Astrocyte (in vitro differentiated cells and primary cell): Measurements from ENCODE around the gene PODXL. TPM values are rescaled to one million over a fixed set of nuclear protein-coding genes. Genes with fewer than 3 reads are reported as not detected.
"Not testable (repeated sequence)": the region's sequence is repeated elsewhere in the genome, so short reads cannot be mapped to it uniquely, and the experiment has no call there.

Experiments
- DNase-seq: peaks from one replicate; pipeline ENCODE4 v3.0.0-alpha.2; 2010; ENCODE audit warnings: low read depth
- FAIRE-seq: peaks from 2 replicates; lab custom pipeline; 2011; peaks lifted over from hg19 to GRCh38; lab: Jason Lieb, UNC
- H2AFZ ChIP-seq: 2 replicates; pipeline ENCODE4 v1.6.0; 2012; ENCODE audit warnings: low read depth, low read length, inconsistent platforms
- H3K27ac ChIP-seq: 2 replicates; pipeline ENCODE4 v1.5.1; 2011; ENCODE audit warnings: low read depth, low read length, inconsistent platforms
- H3K27me3 ChIP-seq: 2 replicates; pipeline ENCODE4 v1.6.0; 2011; ENCODE audit warnings: low read length, inconsistent platforms; ENCODE audit not compliant: insufficient read depth
- H3K36me3 ChIP-seq: 2 replicates; pipeline ENCODE4 v1.5.1; 2011; ENCODE audit warnings: low read length, inconsistent platforms; ENCODE audit not compliant: insufficient read depth
- H3K4me1 ChIP-seq: 2 replicates; pipeline ENCODE4 v1.5.1; 2011; ENCODE audit warnings: low read length, inconsistent platforms; ENCODE audit not compliant: insufficient read depth
- H3K4me2 ChIP-seq: 2 replicates; pipeline ENCODE4 v1.6.0; 2012; ENCODE audit warnings: low read length, inconsistent platforms
- H3K4me3 ChIP-seq: 2 replicates; pipeline ENCODE4 v1.5.1; 2011; ENCODE audit warnings: low read depth, mild to moderate bottlenecking, low read length, inconsistent platforms; ENCODE audit not compliant: insufficient read depth
- H3K79me2 ChIP-seq: 2 replicates; pipeline ENCODE4 v1.6.0; 2012; ENCODE audit warnings: mild to moderate bottlenecking, low read length, inconsistent platforms; ENCODE audit not compliant: insufficient read depth
- H3K9ac ChIP-seq: 2 replicates; pipeline ENCODE4 v1.6.0; 2012; ENCODE audit warnings: mild to moderate bottlenecking, low read length, inconsistent platforms
- H3K9me3 ChIP-seq: 2 replicates; pipeline ENCODE4 v1.5.1; 2012; ENCODE audit warnings: low read depth, mild to moderate bottlenecking, low read length, inconsistent platforms; ENCODE audit not compliant: insufficient read depth
- H4K20me1 ChIP-seq: 2 replicates; pipeline ENCODE4 v1.6.0; 2012; ENCODE audit warnings: low read length, inconsistent platforms; ENCODE audit not compliant: insufficient read depth
- H3K27ac Mint-ChIP-seq: one replicate; pipeline ENCODE4 v1.8.0; 2021; ENCODE audit warnings: mild to moderate bottlenecking, mixed read lengths; ENCODE audit not compliant: unreplicated experiment
- H3K27me3 Mint-ChIP-seq: one replicate; pipeline ENCODE4 v1.8.0; 2021; ENCODE audit warnings: low read depth, mixed read lengths; ENCODE audit not compliant: unreplicated experiment
- H3K36me3 Mint-ChIP-seq: one replicate; pipeline ENCODE4 v1.8.0; 2021; ENCODE audit warnings: low read depth, mixed read lengths; ENCODE audit not compliant: unreplicated experiment
- H3K4me1 Mint-ChIP-seq: one replicate; pipeline ENCODE4 v1.8.0; 2021; ENCODE audit warnings: low read depth, mixed read lengths; ENCODE audit not compliant: unreplicated experiment
- H3K4me3 Mint-ChIP-seq: one replicate; pipeline ENCODE4 v1.8.0; 2021; ENCODE audit warnings: mild to moderate bottlenecking, moderate library complexity, mixed read lengths; ENCODE audit not compliant: unreplicated experiment
- H3K9me3 Mint-ChIP-seq: one replicate; pipeline ENCODE4 v1.8.0; 2021; ENCODE audit warnings: mild to moderate bottlenecking, mixed read lengths; ENCODE audit not compliant: unreplicated experiment
- EZH2 ChIP-seq: IDR thresholded peaks from 2 replicates; pipeline ENCODE4 v1.6.1; 2012; ENCODE audit warnings: mild to moderate bottlenecking, low read length, inconsistent platforms; ENCODE audit not compliant: insufficient read depth
- total RNA-seq: library from RNA; stranded (reverse); gene quantifications from 2 replicates; pipeline ENCODE4 v1.2.1, GENCODE V29; 2021
- TF ChIP-seq, protein P1 (sequence below): IDR thresholded peaks from 2 replicates; pipeline ENCODE4 v1.5.1; 2011; ENCODE audit warnings: low read depth, mild to moderate bottlenecking, inconsistent platforms, low read length, moderate library complexity; ENCODE audit not compliant: insufficient read depth

The PODXL gene
- total RNA-seq, 1 donor from 2014 or later: 47.1 TPM

DNA sequence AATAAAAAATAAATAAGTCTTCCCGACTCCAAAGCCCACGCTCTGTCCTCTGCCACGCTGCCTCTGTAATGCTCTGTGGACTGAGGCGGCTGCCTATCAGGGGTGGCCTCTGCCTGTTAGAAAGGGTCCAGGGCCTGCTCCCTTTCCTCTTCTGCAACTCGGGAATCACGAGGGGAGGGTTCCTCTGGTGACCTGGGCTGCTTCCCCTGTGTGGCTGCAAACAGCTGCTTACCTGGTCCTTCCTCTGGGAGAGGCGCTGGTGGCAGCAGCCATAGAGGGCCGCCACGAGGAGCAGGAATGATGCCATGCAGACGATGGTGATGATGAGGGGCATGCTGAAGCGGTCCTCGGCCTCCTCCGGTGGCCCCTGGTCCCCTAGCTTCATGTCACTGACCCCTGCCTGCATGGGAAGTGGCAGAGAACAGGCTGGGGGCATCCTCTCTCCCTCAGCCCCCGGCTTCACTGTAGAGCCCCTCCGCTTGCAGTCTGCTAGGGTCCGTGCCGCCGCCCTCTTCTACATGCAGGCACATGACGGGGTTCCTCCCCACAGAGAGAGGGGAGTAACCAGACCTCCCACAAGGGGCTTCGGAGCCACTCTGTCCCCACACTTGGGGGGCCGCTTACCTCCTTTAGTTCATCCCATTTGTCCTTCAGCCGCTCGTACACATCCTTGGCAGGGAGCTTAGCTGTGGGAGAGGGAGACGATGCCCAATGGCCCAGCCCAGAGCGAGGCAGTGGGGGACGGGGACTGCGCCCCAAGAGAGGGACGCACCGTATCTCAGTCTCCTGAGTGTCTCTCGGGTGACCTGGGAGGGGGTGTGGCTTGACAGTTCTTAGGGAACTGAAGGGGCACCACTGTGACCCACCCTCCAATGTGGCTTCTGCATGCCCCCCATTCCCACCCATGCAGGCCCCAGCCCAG lies 50.5 kb downstream of the PODXL start:
- H3K79me2 ChIP-seq: no peaks in the 10 kb centered on the region
- H3K27ac Mint-ChIP-seq: no peak overlapping the region
- FAIRE-seq: no peak

DNA sequence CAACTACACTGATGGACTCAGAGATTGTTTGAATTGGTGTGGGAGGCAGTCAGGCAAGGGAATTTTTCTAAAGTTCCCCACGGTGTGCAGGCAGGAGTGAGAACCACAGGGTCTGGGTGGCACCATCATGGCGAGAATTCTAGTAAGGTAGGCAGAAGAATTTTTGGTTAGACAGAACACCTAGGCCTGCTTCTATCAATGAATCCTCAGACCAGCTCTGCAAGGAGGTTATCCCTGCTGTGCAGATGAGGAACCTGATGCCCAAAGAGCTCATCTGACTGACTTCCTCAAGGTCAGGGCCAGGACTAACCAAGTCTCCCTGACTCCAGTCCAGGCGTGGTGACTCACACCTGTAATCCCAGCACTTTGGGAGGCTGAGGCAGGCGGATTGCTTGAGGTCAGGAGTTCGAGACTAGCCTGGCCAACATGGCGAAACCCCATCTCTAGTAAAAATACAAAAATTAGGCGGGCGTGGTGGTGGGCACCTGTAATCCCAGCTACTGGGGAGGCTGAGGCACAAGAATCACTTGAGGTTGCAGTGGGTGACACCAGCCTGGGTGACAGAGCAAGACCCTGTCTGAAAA lies 51.3 kb downstream of the PODXL start:
- peaks cover 44% of the 10 kb centered on the region for H3K4me1 Mint-ChIP-seq
- FAIRE-seq: not testable (repeated sequence)

More for the DNA sequence above, 50.5 kb downstream of the PODXL start:
- no peak for DNase-seq
- no peaks in the 10 kb centered on the region for H3K9me3 ChIP-seq
- no peak overlapping the region for H3K4me3 ChIP-seq
- H3K27ac ChIP-seq: no peak overlapping the region
- no peak overlapping the region for H2AFZ ChIP-seq
- Mint-ChIP-seq H3K27me3 (no peaks in the 10 kb centered on the region), H3K4me1 (peaks cover 37% of the 10 kb centered on the region), H3K9me3 (no peaks in the 10 kb centered on the region), H3K36me3 (peaks cover 13% of the 10 kb centered on the region), H3K4me3 (no peak overlapping the region)
- TF ChIP-seq EZH2: no peak
- TF ChIP-seq, protein P1, sequence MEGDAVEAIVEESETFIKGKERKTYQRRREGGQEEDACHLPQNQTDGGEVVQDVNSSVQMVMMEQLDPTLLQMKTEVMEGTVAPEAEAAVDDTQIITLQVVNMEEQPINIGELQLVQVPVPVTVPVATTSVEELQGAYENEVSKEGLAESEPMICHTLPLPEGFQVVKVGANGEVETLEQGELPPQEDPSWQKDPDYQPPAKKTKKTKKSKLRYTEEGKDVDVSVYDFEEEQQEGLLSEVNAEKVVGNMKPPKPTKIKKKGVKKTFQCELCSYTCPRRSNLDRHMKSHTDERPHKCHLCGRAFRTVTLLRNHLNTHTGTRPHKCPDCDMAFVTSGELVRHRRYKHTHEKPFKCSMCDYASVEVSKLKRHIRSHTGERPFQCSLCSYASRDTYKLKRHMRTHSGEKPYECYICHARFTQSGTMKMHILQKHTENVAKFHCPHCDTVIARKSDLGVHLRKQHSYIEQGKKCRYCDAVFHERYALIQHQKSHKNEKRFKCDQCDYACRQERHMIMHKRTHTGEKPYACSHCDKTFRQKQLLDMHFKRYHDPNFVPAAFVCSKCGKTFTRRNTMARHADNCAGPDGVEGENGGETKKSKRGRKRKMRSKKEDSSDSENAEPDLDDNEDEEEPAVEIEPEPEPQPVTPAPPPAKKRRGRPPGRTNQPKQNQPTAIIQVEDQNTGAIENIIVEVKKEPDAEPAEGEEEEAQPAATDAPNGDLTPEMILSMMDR: no peak
- no peak overlapping the region for H3K9ac ChIP-seq
- no peak overlapping the region for H3K4me2 ChIP-seq
- peaks cover 21% of the 10 kb centered on the region for H3K4me1 ChIP-seq
- H3K36me3 ChIP-seq: no peaks in the 10 kb centered on the region
- no peaks in the 10 kb centered on the region for H3K27me3 ChIP-seq
- peaks cover 24% of the 10 kb centered on the region for H4K20me1 ChIP-seq

GRCh38 chr7:131504157-131504899 lies 52.1 kb downstream of the PODXL start:
- no peak overlapping the region for H3K4me3 Mint-ChIP-seq
- no peaks in the 10 kb centered on the region for H3K9me3 Mint-ChIP-seq
- peaks cover 10% of the 10 kb centered on the region for H3K36me3 Mint-ChIP-seq
- no peak for FAIRE-seq
- Histone ChIP-seq H3K4me1 (peaks cover 21% of the 10 kb centered on the region), H4K20me1 (peaks cover 24% of the 10 kb centered on the region), H3K9ac (no peak overlapping the region), H2AFZ (no peak overlapping the region), H3K4me3 (no peak overlapping the region), H3K4me2 (no peak overlapping the region), H3K9me3 (no peaks in the 10 kb centered on the region), H3K79me2 (no peaks in the 10 kb centered on the region), H3K27me3 (no peaks in the 10 kb centered on the region), H3K36me3 (no peaks in the 10 kb centered on the region), H3K27ac (no peak overlapping the region)
- peaks cover 44% of the 10 kb centered on the region for H3K4me1 Mint-ChIP-seq
- H3K27ac Mint-ChIP-seq: no peak overlapping the region
- H3K27me3 Mint-ChIP-seq: no peaks in the 10 kb centered on the region
- no peak for DNase-seq
- TF ChIP-seq, protein P1: no peak
- no peak for TF ChIP-seq EZH2

More for the DNA sequence above, 51.3 kb downstream of the PODXL start:
- H3K27me3 Mint-ChIP-seq, H3K27ac ChIP-seq, H3K27me3 ChIP-seq, H3K4me3 ChIP-seq, H3K9me3 Mint-ChIP-seq, H3K79me2 ChIP-seq, H3K4me3 Mint-ChIP-seq, H3K27ac Mint-ChIP-seq, H3K36me3 ChIP-seq, H3K9me3 ChIP-seq, H2AFZ ChIP-seq, H3K9ac ChIP-seq, H3K4me2 ChIP-seq, DNase-seq: not testable (repeated sequence)
- Histone ChIP-seq H3K4me1 (peaks cover 21% of the 10 kb centered on the region), H4K20me1 (peaks cover 24% of the 10 kb centered on the region)
- peaks cover 13% of the 10 kb centered on the region for H3K36me3 Mint-ChIP-seq
